HG03280 (cell line): ENCODE results near the gene PGAP6.
"Not testable (repeated sequence)": the region's sequence is repeated elsewhere in the genome, so short reads cannot be mapped to it uniquely, and the experiment has no call there.

Experiments
- ATAC-seq: cut with Tn5 transposase; IDR thresholded peaks from one replicate; pipeline ENCODE4 v1.9.1; 2021; ENCODE audit warnings: mild to moderate bottlenecking, moderate library complexity; ENCODE audit not compliant: unreplicated experiment

The PGAP6 gene

GRCh38 chr16:379183-379960 is 2.4 kb downstream of the PGAP6 start:
- ATAC-seq = no peak

DNA sequence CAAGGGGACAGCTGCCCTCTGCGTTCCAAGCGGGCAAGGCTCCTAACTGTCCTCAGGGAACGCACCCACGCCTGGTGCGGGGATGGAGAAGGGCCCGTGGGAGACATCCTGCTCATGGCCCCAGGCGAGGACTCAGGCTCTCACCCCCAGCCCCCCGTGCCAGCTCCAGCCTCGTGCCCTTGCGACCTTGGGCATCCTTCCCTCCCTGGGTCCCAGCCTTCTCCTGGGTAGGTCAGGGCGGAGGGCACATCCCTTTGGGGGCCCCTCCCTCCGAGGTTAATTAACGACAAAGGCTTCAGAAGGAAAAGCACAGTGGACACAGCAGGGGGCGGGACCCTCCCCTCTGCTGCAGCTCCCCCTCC is 3.0 kb downstream of the PGAP6 start:
- ATAC-seq = no peak

- ATAC-seq = not testable (repeated sequence)
Measured at GRCh38 chr16:378113-378820, 3.5 kb downstream of the PGAP6 start.

DNA sequence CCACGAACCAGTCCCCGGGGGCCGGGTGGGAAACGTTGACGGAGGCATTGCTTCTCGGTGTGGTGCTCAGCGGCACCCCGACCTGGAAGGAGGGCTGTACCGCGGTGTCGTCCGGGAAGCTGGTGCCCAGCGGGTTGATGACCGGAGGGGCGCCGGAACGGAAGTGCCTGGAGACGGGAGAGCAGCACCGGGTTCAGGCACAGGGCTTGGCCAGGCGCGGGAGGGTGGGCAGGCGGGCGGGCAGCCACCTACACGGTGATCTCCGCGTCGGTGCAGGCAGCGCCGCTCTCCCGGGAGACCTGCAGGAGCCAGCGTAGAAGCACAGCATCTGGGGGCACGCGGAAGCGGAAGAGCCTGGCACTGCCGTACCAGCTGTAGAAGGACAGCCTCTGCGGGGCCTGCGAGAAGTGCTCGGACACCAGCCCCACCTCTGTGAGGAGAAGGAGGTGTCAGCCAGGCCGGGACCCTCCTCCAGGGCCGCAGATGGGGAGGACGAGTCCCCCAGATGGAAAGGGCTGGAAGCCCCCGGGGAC is 4.3 kb downstream of the PGAP6 start:
- ATAC-seq = no peak

DNA sequence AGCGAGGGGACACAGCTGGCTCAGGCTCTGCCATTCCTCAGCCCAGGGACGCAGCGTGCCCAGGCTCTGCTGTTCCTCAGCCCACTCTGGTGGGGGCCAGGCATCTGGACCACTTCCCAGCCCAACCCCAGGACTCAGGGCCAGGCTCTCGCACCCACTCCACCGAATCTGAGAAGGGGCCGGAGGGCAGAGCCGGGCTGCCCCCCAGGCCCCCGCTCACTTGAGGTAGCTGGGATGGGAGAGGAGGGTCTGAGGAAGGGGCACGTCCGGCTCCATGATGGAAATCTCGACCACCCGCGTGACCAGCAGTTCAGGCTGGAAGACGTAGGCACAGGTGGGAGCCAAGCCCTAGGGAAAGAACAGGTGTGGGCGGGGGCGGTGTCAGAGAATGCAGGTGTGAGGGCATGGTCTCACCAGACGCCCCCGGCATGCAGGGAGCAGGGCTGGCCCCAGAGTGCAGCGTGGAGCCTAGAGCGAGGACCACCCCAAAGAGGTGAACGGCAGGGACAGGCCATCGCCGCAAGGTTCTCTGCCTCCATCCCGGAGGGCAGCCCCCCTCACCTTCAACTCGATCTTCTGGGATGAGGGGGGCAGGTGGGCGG is 4.9 kb downstream of the PGAP6 start:
- ATAC-seq = no peak

DNA sequence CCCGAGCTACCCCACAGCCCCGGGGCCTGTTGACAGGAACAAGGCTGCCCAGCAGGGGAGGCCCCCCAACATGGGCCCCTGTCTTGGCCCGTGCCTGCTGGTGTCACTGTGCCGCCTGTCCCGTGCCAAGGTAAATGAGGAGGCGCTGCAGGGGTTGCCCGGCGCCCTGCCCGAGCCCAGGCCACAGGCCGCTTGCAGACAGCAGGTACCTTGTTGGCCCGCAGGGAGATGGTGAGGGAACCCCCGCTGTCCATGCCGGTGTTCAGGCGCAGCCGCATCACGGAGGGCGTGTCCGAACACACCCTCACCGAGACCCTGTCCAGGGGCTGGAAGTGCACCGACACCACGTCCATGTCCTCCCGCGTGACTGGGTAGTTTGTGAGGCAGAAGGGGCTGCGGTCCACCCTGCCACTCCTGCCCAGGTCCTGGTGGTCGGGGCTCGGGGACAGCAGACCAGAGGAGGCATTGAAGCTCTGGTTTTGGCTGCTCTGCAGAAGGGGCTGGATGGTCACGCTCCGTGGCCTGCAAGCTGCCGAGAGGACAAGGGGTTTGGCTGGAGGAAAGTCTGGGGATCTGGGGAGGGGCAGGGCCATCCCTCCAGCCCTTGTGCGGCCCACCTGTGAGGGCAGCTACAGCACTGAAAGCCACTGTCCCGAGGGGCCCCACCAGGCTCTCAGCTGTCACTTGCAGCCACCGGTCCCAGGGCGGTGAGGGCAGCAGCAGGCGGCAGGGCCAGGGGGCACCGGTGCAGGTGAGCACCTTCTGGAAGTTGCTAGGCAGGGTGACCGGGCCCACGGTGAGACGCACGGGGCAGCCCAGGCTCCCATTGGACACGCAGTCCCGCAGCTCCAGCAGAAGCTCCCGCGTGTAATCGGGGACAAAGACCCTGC is 5.6 kb downstream of the PGAP6 start:
- ATAC-seq = no peak

GRCh38 chr16:375212-375611 is 6.6 kb downstream of the PGAP6 start:
- ATAC-seq = no peak

DNA sequence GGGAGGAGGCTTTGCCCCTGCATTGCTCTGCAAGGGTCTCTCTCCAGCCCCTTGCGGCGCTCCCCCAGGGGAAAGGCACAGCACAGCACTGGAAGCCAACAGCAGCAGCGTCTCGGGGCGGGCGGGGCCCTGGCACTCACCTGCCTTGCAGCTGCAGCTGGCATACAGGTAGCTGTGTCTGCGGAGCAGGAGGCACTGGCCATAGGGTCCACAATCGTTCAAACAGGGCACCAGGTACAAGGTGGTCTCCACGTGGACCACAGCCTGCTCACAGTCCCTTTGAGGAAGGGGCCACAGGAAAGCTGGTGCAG is 7.2 kb downstream of the PGAP6 start:
- ATAC-seq = no peak

- no peak for ATAC-seq
Measured at GRCh38 chr16:373848-374615, 7.7 kb downstream of the PGAP6 start.

DNA sequence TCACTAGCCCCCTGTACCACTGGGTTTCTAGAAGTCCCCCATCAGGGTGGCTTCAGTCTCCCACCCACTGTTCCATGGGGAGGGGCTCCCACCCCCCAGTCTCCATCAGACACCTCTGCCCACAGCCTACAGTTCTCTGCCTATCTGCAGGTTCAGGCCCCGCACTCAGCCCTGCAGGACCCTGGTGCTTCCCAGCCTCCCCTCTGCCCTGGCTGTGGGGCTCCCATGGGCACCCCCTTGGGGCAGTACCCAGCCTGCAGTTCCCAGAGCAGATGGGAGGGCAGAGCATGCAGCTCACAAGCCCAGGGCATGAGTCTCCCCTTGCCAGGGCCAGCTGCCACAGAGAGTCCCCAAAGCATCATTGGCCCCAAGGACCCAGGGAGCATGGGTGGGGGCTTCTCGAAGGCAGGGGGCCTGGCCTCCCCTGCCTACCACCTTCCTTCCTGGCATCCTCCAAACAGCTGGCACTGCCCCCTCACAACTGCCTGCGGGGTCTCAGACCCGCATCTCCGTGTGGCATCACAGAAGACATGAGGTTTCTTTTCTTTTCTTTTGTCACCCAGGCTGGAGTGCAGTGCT is 8.7 kb downstream of the PGAP6 start:
- ATAC-seq = no peak

GRCh38 chr16:372302-372983 is 9.3 kb downstream of the PGAP6 start:
- ATAC-seq = no peak

DNA sequence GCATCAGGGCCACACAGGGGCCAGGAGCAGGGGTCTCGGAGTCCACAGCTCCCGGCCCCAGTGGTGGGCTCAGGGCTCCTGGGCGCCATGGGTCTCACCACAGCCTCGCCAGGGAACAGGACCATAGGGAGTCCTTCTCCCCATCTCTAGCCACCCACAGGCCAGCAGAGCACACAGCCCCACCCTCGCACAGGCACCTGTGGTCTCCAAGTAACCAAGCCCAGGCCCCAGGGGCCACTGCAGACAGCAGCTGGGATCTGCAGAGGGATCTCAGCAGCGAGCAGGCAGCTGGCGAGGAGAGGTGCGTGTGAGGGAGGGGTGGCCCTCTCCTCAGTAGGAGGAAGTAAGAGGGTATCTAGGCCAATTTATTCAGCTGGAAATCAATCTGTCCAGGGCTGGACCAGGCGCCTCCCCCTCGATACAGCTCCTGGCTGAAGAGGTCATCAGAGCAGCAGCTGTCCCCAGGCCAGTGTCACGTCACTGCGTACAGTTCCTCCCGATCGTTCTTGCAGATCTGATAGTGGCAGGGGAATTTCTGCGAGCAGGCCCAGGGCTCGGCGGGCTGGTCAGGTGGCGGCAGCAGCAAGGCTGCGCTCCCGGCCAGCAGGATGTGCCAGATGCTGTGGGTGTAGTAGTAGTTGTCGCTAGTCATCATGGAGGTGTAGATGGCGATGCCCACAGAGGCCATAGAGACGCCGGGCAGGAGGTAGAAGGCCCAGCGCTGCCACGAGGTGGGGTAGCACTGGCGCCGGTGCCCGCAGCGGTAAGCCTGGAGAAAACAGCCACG is 10.1 kb downstream of the PGAP6 start:
- ATAC-seq = no peak

DNA sequence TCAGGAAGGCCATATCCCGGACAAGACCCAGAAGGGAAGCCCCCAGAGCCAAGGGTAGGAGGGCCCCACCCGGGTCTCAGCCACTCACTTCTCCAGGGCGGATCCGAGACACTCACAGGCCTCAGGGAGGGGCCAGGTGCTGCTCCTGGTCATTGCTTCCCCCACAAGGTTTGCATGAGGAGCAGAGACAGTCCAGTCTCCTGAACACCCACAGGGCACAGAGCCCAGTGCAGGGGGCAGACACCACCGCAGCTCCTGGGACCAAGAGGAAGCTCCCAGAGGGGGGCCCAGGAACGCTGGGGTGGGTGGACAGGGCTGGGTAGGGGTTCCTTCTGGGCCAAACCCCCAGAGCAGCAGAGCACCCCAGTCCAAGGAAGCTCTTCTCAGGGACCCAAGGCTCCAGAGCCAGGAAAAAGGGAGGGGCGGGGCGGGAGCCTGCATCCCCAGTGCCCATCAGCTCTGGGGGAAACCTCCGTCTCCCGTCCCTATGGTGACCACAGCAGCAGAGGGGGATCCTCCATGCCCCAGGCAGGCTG is 10.7 kb downstream of the PGAP6 start:
- no peak for ATAC-seq

GRCh38 chr16:370443-370842 is 11.3 kb downstream of the PGAP6 start, which contains the start of gene MRPL28:
MRPL28 (minus strand) TSS chr16:370538; CDS start chr16:370218, 320 bp downstream.
- peak; percentile 90 for ATAC-seq

DNA sequence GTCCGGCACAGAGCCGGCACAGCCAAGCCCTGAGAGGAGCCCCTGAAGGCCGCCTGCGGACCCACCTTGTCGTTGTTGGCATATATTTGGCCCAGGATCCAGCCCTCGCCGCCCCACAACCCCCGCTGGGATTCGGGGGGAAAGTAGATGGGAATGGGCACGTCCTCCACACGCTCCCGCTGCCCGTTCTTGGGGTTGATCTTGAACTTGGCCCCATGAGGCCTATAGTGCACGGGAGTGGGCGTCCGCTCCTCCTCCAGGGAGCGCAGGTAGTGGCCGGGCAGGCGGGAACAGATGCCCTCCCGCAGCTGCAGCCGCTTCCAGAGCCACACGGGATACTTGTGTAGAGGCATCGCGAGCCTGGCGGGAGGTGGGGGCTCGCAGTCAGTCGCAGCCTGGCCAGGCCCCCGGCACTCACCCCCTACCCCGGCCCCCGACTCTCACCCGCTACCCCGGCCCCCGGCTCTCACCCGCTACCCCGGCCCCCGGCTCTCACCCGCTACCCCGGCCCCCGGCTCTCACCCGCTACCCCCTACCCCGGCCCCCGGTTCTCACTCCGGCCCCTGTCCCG is 11.8 kb downstream of the PGAP6 start:
- ATAC-seq = no peak

- no peak for ATAC-seq
Measured at GRCh38 chr16:369275-369865, 12.4 kb downstream of the PGAP6 start.

DNA sequence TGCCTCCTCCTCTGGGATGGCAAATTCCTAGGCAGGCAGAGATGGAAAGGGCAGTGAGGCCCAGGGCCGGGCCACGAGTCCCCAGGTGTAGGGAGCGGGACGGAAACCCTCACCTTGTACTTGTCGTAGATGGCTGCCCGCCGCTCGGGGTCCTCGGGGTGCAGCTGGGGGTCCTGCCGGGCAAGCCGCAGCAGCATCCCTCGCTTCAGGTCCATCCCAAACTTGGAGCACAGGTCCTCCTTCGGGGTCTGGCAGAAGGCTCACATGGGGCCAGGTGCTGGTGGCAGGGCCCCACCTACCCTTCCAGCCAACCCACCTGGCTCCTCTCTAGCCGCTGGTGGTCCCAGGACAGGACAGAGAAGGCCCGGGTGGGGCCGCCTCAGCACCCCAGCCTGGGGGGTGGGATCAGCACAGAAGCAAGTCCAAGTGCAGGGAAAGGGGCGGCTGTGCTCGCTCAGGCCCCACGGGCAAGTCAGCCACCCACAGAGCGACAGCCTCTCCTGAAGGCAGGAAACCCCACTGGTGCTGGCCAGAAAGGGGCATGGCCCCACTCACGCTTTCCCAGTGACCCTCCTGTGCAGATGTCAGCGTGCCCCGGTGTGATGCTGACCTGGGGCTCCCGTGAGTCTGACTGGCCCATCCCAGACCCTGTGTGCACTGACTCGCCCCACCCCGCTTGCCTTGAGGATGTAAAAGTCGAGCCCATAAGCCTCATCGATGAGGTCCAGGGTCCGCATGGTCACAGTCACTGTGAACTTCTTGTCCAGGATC is 13.2 kb downstream of the PGAP6 start:
- no peak for ATAC-seq
